NCI-H774 (cell line): ENCODE measurements around the gene DSTN.

Experiments used
- DNase-seq: peaks from one replicate; lab custom pipeline; 2025; lab: John Stamatoyannopoulos, UW

DSTN gene

DNA sequence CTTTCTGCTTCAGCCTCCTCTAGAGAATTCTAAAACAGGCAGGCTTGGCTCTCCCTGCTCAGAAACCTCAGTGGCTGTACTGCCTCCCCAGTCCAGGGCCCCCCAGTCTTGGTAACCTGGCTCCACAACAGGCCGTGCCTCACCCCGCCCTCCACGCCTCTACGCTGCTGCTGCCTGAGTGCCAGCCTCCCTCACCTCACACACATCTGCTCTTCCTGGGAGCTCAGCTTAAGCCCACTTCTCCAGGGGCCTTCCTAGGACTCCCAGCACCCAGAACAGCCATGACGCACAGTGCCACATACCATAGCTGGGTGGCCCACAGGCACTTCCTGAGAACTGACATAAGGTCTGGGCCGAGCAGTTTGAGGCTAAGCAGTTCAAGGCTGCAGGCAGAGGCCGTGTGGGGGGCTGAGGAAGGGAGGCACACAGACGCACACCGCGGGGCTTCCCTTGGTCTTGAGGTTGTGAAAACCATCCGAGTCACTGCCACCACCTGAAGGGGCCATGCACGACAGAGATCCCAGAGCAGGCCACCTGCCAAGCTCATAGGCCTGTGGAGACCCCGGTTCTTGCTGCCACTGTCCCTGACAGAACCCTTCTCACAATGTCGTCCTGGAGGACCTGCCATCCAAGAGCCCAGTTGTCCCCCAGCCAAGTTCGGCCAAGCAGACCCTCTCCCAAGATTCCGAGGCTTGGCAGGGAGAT lies 42.6 kb downstream of the DSTN start:
- no peak for DNase-seq

DNA sequence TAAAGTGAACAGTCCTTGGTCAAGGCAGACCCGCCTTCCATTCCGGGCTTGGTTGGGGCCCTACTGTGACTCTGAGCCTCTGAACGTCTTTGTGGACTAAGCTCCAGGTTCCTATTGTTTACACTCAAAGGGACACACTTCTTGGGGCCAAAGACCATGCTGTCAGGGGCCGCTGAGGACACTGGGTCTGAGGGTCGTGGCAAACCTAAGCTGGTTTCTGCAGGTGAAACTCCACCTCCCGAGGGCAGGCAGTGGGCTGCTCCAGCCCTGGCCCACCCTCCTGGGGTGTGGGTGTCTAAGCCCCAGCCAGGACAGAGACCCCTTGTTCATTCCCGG lies 43.1 kb downstream of the DSTN start:
- no peak for DNase-seq

DNA sequence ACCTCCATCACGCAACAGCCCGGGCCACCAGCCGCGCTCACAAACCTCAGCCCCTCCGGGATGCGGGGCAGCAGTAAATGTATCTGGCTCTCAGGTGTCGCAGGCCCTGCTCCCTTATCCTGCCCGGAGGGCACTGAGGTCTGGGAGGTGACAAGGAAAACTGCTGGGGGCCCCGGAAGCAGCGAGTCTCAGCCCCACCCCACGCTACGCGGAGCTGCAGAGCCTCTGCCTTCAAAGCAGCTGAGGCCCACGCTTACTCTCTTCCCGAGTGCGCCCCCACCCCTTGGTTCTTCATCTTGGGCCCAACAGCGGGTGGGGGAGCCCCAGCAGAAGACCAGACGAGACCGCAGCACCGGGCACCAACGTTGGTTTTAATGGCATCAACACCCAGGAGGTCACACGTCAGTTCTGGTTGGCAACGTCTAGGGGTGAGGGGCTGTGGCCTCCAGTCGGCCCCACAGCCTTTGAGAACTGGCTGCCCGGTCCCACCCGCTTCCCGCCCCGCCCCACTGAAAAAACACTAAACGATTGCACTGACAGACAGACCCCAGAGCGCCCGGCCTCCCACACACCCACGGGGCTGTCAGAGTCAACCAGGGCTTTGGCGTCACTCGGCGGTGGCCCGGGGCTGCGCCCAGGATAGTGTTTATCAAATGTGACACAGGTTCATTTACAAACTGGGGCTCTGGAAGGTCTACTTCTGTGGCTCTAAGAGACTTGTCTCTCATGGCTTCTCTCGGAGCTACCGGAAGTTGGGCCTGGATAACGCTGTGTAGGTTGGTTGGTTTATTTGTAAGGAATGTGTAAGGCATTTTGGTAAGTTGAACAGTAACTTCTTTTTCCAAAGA lies 43.7 kb downstream of the DSTN start:
- no peak for DNase-seq

DNA sequence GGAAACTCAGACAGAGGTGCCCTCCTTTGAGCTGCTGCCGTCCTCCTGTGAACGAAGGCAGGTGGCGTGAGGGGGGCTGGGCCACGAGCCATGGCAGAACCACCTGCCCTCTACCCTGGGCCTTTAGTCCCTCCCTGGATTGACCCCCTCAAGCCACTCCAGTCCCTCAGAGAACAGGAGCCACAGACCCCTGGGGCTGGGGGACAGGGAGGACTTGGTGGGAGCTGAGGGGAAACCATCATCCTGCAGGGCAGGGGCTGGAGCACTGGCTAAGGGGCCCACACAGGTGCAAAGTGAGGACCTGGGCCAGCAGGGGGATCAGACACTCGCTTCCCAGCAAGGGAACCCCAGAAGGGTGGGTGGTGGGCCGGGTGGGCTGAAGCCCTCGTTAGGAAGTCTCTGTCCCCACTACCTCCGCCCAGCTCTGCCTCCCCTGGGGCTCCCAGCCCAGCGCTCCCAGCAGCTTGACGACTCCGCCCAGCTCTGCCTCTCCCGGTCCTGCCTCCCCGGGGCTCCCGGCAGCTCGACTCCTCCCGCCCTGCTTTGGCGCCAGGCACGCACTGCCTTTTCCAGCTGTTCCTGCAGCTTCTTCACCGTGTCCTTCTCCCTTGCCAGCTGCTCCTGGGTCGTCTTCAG lies 44.4 kb downstream of the DSTN start:
- no peak for DNase-seq

DNA sequence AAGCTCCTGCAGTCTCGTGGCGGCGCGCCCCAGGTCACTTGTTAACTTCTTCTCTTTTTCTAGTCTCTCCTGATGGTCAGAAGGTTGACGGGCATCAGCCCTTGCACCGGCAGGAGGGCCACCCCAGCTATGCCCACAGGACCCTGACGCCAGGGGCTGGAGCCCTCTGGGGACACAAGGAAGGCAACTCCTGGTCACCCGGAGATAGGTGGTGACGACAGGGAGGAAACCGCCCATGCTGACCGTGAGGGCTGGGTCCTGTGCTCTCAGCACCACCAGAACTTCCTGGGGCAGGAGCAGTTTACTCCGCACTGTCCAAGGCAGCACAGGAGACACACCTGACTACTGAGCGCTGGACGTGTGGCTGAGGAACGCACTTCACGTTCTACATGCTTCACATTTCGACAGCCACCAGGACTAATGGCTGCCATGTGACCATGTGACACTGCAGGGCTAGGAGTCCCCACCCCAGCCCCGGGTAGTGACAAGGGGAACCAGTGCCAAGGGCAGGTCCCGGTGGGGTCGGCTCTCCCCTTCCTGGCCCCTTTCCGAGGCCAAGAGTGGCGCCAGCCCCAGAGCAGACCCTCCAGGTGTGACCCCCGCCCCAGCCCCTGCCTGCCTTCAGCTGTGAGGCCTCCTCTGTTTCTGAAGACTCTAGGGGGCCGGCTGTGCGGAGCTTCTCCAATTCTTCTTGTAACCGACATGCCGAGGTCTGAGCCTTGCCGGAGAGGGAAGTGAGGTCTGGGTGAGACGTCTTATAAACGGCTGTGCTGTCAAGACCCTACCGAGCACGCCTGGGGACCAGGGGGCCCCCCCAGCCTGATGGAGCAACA lies 45.2 kb downstream of the DSTN start:
- DNase-seq, result no peak

DNA sequence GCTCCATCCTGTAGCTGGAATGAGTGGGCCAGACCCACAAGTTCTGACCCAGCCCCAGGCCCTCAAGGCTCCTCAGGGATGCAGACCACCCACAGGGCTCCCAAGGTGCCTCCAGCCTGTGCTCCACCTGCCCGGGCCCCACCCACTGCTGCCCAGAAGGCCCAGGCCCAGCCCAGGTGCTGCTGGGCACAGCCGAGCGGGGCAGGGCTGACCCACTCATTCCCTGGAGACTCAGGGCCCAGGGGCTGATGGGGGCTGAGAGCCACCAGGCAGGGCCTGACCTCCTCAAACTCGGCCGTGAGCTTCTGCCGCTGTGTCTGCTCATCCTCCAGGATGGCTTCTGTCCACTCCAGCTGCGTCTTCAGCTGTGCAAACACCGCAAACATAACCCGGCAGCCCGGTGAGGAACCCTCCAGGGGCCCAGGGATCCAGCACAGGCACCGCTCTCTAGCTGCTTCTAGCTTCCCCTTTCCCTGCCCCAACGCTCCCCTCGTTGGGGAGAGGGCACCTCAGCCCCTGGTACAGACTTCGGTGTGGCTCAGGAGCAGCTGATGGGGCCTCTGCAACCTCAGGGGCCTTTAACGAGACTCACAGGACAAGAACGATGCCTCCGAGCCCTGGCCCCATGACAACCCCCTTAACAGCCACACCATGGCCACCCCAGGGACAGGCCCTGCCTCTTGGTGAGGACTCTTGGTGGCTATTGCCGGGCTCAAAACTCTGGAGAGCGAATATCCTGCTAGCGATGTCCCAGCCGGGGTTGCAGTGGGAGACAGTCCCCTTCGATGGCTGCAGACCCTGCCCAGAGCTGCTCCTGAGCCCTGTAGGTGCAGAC lies 46.0 kb downstream of the DSTN start:
- no peak for DNase-seq

DNA sequence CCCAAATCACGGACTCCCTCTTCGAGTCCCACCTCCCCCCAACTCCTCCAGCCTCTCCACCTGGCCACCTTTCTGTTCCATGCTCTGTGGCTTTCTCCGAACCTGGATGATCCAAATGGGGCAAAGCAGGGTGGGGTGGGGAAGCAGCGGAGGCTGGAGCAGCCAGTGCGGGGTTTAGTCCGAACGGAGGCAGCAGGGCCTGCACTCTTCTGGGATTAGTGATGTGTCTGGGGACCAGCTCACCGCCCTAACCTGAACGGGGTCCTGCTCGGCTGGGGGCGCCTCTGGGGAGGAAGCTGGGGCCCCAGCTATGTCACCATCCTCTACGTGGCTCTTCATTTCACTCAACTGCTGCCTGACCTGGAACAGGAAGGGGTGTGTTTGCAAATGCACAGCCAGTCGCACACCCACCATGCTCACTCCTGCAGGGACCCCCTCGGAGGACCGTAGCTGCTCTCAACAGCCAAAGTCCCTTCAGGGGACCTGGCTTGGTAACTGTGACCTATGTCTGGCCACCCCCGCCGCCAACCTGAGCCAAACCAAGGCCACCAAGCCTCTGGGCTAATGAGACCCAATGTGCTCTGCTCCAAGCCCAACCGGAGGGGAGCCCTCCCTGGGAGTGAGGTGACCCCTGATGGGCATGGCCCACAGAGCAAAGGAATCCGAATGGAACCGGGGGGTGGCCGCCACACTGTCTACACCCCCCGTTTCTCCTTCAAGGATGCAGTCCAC lies 46.8 kb downstream of the DSTN start:
- no peak for DNase-seq

DNA sequence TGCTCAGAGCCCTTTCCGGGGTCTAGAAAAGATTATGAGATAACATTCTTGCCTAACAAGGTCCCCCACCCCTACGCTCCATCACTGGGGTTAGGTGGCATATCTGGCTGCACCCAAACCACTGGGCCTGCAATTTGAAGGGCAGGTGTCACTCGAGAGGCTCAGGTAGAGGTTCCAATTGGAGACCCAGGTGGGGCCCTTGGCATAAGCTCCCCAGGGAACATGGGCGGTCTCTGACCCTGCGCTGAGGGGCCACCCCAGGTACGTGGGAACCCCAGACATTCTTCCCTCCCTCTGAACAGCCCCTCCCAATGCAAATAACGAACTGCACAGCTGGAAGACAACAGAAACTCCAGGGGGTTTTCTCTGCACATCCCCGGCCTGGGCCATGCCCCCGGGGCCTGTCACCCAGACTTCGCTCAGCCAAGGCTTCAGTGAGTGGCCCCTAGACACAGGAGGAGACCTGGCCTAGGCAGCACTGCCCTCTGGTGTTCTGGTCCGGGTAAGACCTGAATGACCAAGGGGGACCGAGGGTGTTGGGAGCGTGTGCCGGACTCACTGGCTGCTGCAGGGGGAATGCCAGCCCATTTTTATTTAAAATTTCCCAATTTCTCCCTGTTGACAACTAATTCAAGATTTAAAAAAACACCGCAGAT lies 47.5 kb downstream of the DSTN start:
- DNase-seq, result no peak

DNA sequence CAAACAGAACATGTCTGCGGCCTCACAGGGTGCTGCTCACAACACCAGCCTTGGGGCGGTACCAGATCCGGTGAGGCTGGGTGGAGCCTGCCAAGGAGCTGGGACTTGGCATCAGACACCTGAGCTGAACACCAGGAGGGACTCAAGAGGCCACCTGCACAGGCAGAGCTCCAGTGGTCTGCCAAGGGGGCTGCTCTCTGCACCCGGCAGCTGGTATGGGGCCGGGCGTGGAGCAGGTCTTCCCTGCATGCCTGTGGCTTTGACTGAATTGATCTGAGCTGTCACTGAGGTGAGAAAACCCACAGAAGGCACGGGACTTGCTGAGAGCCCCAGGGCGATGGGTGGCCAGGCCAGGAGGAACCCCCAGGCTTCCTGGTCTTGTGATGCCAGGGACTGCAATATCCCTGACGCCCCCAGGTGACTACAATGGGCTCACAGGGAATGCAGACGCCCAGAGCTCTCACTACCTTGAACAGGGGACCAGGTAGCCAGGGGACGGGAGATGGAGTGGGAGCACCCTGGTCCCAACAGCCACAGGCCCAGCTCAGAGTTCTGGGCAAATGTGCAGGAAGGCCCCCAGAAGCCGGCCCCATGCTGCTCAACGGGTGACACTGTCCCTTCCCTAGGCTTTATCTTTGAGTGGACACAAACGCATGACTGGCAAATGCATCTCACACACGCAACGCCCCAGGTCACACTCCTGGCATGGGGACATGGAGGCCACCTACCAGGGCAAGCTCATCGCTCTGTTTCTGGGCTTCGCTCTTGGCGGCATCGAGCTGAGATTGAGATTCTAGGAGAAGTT lies 48.2 kb downstream of the DSTN start:
- no peak for DNase-seq

DNA sequence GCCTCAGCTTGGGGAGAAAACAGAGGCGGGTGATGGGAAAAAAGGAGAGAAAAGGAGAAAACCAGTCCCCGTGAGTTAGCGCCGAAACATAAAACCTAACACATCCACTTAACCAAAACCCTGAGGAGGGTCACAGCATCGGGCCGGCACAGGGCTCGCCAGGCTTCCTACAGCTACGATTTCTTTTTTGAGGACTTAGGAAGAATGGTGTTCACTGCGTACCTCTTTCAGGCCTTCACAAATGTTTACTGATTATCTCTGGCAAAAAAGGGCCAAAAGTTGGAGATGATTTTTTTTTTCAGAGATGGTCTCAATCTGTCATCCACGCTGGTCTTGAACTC lies 48.8 kb downstream of the DSTN start:
- no peak for DNase-seq

DNA sequence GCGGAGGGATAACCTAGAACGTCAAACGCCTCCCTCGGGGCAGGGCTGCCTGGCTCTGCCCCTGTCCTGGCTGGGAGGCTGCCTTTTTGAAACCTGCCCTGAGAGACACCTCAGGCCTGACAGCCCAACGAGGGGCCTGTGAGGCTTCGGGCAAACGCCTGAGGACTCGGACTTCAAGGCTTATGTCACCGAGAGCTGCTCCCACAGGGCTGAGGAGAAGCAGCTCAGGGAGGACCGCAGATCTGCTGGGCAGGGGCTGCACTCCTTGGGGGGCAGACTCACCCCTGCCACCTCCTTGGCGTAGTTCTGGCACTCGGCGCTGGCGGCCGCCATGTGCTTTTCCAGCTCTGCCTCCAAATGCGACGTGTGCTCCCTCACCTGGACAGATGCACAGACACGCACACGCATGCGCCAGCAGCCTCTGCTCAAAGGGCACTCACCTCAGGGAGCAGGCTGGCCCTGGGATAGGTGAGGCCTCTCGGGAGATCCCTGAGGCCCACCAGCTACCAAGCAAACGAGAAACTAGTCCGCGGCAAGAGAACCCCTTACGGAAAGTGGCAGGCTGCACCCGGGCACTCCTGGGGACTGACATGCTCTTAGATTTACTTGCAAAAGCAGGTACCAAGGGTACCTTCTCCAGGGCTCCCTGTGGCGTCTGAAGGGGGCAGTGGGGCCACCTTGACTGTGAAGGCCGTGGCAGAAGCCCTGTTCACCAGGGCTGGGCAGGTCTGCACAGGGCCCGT lies 49.6 kb downstream of the DSTN start:
- no peak for DNase-seq

DNA sequence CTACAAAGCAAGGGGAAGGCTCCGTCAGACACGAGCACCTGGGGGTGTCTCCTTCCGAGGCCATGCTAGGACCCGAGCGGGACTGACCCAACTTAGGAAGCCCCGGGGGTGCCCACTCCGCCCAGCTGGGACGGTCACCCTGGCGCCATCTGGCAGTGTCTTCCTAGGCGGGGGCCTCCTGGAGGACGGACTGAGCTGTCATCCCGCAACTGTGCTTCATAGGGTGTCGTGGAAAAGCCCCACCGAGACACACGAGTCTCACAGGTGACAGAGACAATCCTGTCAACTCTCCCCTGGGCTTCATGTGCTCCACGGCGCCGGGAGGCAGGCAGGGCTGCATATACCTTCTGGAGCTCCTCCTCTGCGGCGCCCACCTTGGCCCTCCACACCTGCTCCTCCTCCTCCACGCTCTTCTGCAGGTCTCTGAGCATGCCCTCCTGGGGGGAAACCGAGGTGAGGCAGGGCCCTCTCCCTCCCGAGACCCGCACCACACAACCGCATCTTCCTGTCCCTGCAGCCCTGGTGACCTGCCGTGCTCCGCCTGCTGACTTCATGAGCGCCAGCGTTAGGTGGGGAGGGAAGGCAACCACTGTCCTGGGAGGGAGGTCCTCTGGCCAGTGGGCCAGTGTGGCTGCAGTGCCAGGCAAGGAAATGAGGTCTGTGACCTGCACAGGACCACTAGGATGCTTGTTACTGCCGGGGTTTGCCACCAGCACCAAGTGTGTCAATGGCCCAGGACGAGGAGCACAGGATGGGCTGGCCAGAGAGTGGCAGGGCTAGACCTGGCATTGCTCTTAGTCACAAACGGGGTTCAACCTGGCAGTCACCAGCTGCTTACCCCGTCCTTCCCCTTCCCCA lies 50.7 kb downstream of the DSTN start:
- no peak for DNase-seq

DNA sequence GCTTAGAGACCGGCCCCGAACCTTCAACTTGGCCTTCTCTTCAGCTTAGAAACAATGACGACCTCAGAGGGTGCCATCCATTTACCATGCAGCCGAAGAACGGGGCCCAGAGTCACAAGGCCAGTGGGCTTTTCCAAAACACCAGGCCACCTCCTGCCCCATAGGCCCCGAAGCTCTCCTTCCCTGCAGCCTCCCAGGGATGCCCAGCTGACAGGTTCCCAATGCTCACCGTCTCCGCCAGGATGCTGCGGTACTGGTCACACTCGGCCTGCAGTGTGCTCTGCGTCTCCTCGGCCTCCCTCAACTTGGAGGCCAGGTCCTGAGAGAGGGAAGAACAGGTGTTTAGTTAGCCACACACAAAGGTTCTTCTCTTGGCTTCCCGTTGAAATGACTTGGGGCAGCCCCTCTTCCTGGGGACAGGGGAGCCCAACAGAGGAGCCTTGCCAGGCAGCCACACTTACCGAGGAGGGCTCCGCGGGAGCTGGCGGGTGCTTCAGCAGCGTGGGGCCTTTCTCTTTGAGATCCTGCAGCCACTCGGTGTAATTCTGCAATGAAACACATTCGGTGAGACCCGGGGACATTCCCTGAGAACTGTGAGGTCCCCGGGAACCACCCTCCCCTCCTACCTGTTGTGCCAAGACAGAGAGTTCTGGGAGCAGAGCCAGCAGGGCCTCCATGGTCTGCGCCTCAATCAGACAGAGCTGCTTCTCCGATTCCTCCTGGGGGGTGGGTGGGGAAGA lies 51.5 kb downstream of the DSTN start:
- no peak for DNase-seq

DNA sequence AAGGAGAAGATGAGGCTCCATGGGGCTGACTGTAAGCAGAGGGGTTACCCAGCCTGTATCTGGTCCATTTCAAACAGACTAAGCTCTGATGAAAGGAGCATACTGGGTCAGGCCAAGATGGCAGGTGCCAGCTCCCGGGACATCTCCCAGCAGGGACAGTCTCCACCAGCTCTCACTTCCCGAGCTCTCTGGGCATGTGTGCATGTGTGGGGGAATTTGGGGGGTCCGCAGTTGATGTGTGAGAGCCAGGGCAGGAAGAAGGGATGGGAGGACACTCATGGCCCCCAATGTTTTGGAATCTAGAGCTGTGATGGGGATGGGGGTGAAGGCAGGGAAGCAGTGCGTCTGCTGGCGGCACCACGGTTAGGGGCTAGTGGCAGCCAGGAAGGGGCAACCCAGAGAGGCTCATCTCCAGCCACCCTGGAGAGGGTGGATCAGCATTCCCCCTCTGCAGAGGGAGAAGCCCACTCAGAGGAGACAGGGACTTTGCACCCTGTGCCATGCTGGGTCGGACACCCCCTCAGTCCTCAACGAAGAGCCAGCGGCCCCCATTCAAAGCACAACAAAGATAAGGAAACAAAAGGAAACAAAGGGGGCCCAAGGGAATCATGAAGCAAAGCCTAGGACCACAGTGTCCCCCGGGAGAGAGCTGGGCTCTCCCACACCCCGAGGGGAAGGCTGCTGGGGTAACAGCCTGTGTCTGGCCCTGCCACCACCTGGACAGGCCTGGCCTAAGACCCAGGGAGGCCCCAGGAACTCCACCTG lies 52.4 kb downstream of the DSTN start:
- no peak for DNase-seq

DNA sequence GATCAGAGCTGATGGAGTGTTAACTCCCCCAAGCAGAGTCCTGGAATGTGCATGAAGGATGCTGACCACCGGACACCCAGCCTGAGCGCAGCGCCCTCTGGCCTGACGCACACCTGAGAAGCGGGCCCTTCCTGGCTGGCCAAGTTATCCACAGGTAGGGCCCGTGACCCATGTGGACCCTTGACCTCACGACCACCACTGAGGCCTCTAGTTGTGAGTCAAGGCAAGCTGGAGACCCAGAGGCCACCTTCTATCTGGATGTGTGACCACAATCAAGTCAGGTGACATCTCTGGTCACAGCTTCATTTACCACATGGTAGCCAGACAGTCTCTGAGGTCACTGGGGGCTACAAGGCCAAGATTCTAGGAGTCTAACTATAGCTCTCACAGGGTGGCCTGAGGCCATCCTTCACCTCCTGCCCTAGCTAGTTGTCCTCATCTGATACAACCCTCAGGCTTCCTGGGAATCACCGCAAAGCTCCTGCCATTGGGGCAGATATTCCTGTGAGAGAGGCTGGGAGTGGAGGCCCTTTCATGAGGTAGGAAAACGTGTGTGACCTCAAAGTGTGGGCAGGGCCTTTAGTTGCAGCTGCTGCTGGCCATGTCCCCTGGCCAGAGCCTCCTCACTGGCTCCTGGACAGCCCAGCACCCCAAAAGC lies 53.1 kb downstream of the DSTN start:
- DNase-seq, result no peak

DNA sequence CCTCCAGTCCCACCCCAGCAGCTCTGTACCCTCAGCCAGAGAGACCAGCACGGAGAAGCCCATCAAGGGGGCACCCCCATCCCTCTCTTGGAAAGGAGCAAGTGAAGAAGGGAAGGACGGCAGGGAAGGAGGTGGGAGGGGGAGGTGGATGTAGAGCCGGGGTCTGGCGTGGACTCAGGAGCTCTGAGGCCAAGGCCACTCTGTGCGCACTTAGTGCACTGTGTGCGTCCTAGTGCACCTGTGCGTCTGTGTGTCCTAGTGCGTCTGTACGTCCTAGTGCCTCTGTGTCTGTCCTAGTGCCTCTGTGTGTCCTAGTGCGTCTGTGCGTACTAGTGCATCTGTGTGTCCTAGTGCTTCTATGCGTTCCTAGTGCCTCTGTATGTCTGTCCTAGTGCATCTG lies 54.2 kb downstream of the DSTN start:
- DNase-seq, result no peak
